Measurements from ENCODE around the gene NADSYN1. TPM values are rescaled to one million over a fixed set of nuclear protein-coding genes. Genes with fewer than 3 reads are reported as not detected.

Gene NADSYN1
- total RNA-seq, 3 donors from 2014 or later (not counting 1 experiment from before 2014, with no cell fraction given), result 134 to 156 (median 150) TPM

GRCh38 chr11:71477641-71478527 lies 24.9 kb downstream of the NADSYN1 start:
- ATAC-seq (no peak), DNase-seq (no peak)
- no peak for TF ChIP-seq CTCF (IDR thresholded peaks at IDR 0.05)
- Histone ChIP-seq H3K27ac (ENCODE audit: low read length) (no peak overlapping the region), H3K36me3 (ENCODE audit: control insufficient read depth, insufficient read depth, low read length) (peaks cover 76% of the 10 kb centered on the region), H3K4me1 (ENCODE audit: control insufficient read depth, insufficient read depth, low read length) (no peaks in the 10 kb centered on the region), H3K4me3 (ENCODE audit: low read length) (no peak overlapping the region), H3K9me3 (ENCODE audit: control insufficient read depth, insufficient read depth, low read length) (no peaks in the 10 kb centered on the region), H3K27me3 (ENCODE audit: control insufficient read depth, insufficient read depth, low read length) (no peaks in the 10 kb centered on the region)
- intact Hi-C loops (cut with micrococcal nuclease), result no loop called here
- no peaks in the 10 kb centered on the region for H3K27me3 Mint-ChIP-seq (ENCODE audit: low read depth in 2 of 2)
- no peak overlapping the region for H3K4me3 Mint-ChIP-seq
- no peaks in the 10 kb centered on the region for H3K9me3 Mint-ChIP-seq
- no peaks in the 10 kb centered on the region for H3K4me1 Mint-ChIP-seq
- no peak overlapping the region for H3K27ac Mint-ChIP-seq
- no peaks in the 10 kb centered on the region for H3K36me3 Mint-ChIP-seq
- WGBS (ENCODE audit: insufficient coverage), result 91% methylated on average over 25 of the region's 25 CpGs

- Histone ChIP-seq H3K27me3 (ENCODE audit: control insufficient read depth, insufficient read depth, low read length) (no peaks in the 10 kb centered on the region), H3K36me3 (ENCODE audit: control insufficient read depth, insufficient read depth, low read length) (peaks cover 76% of the 10 kb centered on the region), H3K4me1 (ENCODE audit: control insufficient read depth, insufficient read depth, low read length) (no peaks in the 10 kb centered on the region), H3K4me3 (ENCODE audit: low read length) (no peak overlapping the region), H3K27ac (ENCODE audit: low read length) (no peak overlapping the region), H3K9me3 (ENCODE audit: control insufficient read depth, insufficient read depth, low read length) (no peaks in the 10 kb centered on the region)
- whole genome bisulfite sequencing (ENCODE audit: insufficient coverage), result 97% methylated on average over 11 of the region's 11 CpGs
- DNase-seq (no peak), ATAC-seq (no peak)
- Mint-ChIP-seq H3K4me3 (no peak overlapping the region), H3K4me1 (no peaks in the 10 kb centered on the region), H3K9me3 (no peaks in the 10 kb centered on the region), H3K36me3 (peaks cover 3% of the 10 kb centered on the region), H3K27me3 (ENCODE audit: low read depth in 2 of 2) (no peaks in the 10 kb centered on the region), H3K27ac (no peak overlapping the region)
- no peak for TF ChIP-seq CTCF (IDR thresholded peaks at IDR 0.05)
- intact Hi-C loops (cut with micrococcal nuclease), result no loop called here
Measured at GRCh38 chr11:71478528-71478840, 25.5 kb downstream of the NADSYN1 start.

- H3K4me3 ChIP-seq (ENCODE audit: low read length), result no peak overlapping the region
- DNase-seq (no peak), ATAC-seq (no peak)
- peaks cover 0 to 11% of the 10 kb centered on the region in 2 donors for H3K4me1 Mint-ChIP-seq
- H3K27me3 Mint-ChIP-seq (ENCODE audit: low read depth in 2 of 2), result no peaks in the 10 kb centered on the region
- H3K9me3 ChIP-seq (ENCODE audit: control insufficient read depth, insufficient read depth, low read length), result no peaks in the 10 kb centered on the region
- H3K27ac Mint-ChIP-seq, result no peak overlapping the region
- H3K36me3 Mint-ChIP-seq, result peaks cover 18% of the 10 kb centered on the region
- intact Hi-C loops (cut with micrococcal nuclease), result no loop called here
- peaks cover 78% of the 10 kb centered on the region for H3K36me3 ChIP-seq (ENCODE audit: control insufficient read depth, insufficient read depth, low read length)
- no peaks in the 10 kb centered on the region for H3K4me1 ChIP-seq (ENCODE audit: control insufficient read depth, insufficient read depth, low read length)
- 97% methylated on average over 24 of the region's 24 CpGs for WGBS (ENCODE audit: insufficient coverage)
- TF ChIP-seq CTCF (IDR thresholded peaks at IDR 0.05), result no peak
- no peak overlapping the region for H3K4me3 Mint-ChIP-seq
- H3K27me3 ChIP-seq (ENCODE audit: control insufficient read depth, insufficient read depth, low read length), result no peaks in the 10 kb centered on the region
- no peaks in the 10 kb centered on the region for H3K9me3 Mint-ChIP-seq
- H3K27ac ChIP-seq (ENCODE audit: low read length), result no peak overlapping the region
Measured at GRCh38 chr11:71481101-71481960, 28.3 kb downstream of the NADSYN1 start.

All from natural killer cell (primary cell).